ENCODE measurements around the gene DENND5A.

- TF ChIP-seq CTCF (IDR thresholded peaks at IDR 0.05; ENCODE audit: low read depth, low read length) (no peak), POLR2A (IDR thresholded peaks at IDR 0.05; ENCODE audit: extremely low read depth, insufficient read length) (no peak)
These were observed 37.1 kb downstream of the DENND5A start for GRCh38 chr11:9228091-9228490.
